Activated CD8-positive, alpha-beta memory T cell treated with anti-CD3 and anti-CD28 coated beads for 1 hour (primary cell): ENCODE results near the gene STAT3.

Source experiments
- DNase-seq, 2 donors: peaks; one replicate each; pipeline ENCODE4 v3.0.0-alpha.2; 2020; ENCODE audit warnings: low read depth in 1 of 2; ENCODE audit errors: extremely low read depth in 1 of 2

Gene STAT3

GRCh38 chr17:42354956-42355843 lies 33.0 kb downstream of the STAT3 start:
- DNase-seq, result no peak

- DNase-seq, result no peak
Observed at GRCh38 chr17:42348104-42348503, 40.1 kb downstream of the STAT3 start.

- DNase-seq, result no peak
Observed at GRCh38 chr17:42347606-42348005, 40.6 kb downstream of the STAT3 start.

GRCh38 chr17:42347198-42347597 lies 41.0 kb downstream of the STAT3 start:
- no peak for DNase-seq

GRCh38 chr17:42346481-42346880 lies 41.8 kb downstream of the STAT3 start:
- DNase-seq, result no peak

- DNase-seq, result no peak
Observed at GRCh38 chr17:42345396-42346073, 42.7 kb downstream of the STAT3 start.

GRCh38 chr17:42342242-42343008 lies 45.8 kb downstream of the STAT3 start:
- no peak for DNase-seq

- DNase-seq, result no peak
Observed at GRCh38 chr17:42341568-42341967, 46.7 kb downstream of the STAT3 start.

- DNase-seq, result no peak
Observed at GRCh38 chr17:42340691-42341127, 47.5 kb downstream of the STAT3 start.

GRCh38 chr17:42339221-42339620 lies 49.0 kb downstream of the STAT3 start:
- no peak for DNase-seq

- no peak for DNase-seq
Observed at GRCh38 chr17:42338427-42338985, 49.7 kb downstream of the STAT3 start.

GRCh38 chr17:42337442-42337841 lies 50.8 kb downstream of the STAT3 start:
- peak in 1 of 2 donors; percentile 38 for DNase-seq

GRCh38 chr17:42334677-42335076 lies 53.6 kb downstream of the STAT3 start:
- DNase-seq, result no peak

- no peak for DNase-seq
Observed at GRCh38 chr17:42333053-42333452, 55.2 kb downstream of the STAT3 start.

GRCh38 chr17:42329025-42329976 lies 58.9 kb downstream of the STAT3 start:
- no peak for DNase-seq

GRCh38 chr17:42325026-42325425 lies 63.2 kb downstream of the STAT3 start:
- DNase-seq, result no peak

- DNase-seq, result no peak
Observed at GRCh38 chr17:42323268-42323773, 64.9 kb downstream of the STAT3 start.

GRCh38 chr17:42322382-42323267 lies 65.6 kb downstream of the STAT3 start:
- peak; percentile 91 to 94 for DNase-seq

GRCh38 chr17:42321555-42321954 lies 66.7 kb downstream of the STAT3 start:
- DNase-seq, result no peak
